Fibroblast of peridontal ligament (primary cell): ENCODE measurements around the gene TYW1.
A peak's percentile ranks its signal among the peaks of the same experiment; 100 is the strongest.
"Not testable (repeated sequence)": the region's sequence is repeated elsewhere in the genome, so short reads cannot be mapped to it uniquely, and the experiment has no call there.

Experiments
- DNase-seq: peaks from one replicate; pipeline ENCODE4 v3.0.0-alpha.2; 2010; ENCODE audit errors: extremely low read depth

TYW1 gene

DNA sequence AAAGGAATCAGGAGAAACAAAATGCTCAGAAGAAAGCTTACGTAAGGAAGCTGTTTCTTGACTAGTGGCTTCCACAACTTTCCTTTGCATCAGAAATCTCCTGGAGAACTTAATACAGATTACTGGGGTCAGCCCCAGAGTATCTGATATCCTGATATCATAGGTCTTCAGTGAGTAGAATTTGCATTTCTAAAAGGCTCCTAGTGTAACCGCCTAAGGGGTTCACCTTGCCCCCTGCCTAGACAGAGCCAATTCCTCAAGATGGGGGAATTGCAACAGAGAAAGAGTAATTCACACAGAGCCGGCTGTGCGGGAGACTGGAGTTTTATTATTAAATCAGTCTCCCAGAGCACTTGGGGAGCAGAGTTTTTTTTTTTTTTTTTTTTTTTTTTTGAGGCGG is 251.7 kb downstream of the TYW1 start:
- not testable (repeated sequence) for DNase-seq

DNA sequence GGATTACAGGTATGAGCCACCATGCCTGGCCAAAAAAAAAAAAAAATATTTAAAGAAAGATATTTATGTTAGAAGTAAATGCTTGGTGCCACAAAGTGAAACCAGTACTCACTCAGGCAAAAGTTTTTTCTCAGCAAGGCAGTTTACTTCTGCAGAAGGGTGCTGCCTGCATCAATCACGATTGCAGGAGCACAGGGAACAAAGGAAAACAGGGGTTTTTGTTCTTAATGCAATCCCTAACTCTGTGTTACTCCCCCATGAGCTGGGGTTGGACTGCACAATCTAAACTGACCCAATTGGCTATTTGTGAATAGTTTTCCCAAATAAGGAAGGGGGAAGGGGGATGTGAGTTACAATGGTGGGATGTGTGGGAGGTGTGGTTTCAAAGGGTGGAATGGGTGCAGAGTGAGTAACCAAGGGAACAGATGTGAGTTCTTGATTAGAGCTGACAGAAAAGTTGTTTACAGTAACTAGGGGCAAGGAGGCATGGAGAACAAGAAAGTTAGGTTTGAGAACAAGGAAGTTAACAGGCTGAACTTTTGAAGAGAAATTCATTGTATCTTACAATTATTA is 255.4 kb downstream of the TYW1 start:
- DNase-seq = no peak

DNA sequence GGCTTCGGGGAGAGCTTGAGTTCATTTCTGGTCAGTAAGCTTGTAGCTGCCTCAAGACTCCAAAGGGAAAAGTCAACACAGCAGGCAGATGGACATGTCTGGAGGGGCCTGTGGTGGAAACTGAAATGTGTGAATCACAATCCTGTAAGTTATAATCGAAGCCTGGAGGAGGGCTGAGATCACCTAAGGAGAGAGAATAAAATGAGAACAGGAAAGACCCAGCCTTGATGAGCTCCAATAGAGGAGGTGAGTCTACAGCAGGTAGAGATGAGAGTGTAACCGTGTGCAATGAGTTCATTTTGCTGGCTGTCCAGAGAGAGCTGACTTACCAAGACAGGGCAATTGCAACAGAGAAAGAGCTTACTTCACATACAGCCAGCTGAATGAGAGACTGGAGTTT is 258.4 kb downstream of the TYW1 start:
- DNase-seq = not testable (repeated sequence)

DNA sequence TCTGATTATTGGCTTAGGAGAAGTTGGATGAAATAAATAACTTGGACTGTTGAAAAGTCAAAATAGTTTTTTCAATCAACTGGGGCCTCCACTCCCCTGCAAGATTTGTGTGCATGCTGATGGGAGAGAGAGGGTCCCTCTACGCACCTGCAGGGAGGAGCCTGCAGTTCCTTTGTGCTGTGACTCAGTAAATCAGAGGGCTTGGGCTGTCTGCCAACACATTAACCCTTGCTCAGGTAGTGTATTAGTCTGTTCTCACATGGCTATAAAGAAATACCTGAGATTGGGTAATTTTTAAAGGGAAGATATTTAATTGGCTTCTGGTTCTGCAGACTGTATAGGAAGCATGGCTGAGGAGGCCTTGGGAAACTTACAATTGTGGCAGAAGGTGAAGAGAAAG is 261.1 kb downstream of the TYW1 start:
- DNase-seq = not testable (repeated sequence)

DNA sequence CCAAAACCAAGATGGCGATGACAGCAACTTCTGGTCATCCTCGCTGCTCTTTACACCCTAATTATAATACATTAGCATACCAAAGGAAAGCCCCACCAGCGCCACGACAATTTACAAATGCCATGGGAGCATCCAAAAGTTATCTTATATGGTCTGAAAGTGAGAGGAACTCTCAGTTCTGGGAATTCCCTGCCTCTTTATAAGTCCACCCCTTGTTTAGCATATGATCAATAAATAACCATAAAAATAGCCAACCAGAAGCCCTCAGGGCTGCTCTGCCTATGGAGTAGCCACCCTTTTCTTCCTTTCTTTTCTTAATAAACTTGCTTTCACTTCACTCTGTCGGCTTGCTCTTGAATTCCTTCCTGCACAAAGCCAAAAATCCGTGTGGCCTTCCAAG is 262.7 kb downstream of the TYW1 start:
- not testable (repeated sequence) for DNase-seq

DNA sequence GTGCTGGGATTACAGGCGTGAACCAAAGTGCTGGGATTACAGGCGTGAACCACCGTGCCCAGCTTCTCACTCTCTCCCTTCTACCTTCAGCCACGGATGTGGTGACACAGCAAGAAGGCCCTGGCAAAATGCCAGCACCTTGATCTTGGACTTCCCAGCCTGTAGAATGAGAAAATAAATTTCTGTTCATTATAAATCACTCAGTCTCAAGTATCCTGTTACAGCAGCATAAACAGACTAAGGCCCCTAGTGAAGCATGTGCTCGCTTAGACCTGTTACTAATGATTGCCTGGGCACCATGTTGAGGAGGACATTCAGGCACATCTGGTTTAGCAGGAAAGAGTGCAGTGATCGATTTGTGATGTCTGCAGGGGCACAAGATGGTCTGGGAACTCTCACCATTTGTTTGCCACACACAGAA is 263.5 kb downstream of the TYW1 start:
- DNase-seq = not testable (repeated sequence)

DNA sequence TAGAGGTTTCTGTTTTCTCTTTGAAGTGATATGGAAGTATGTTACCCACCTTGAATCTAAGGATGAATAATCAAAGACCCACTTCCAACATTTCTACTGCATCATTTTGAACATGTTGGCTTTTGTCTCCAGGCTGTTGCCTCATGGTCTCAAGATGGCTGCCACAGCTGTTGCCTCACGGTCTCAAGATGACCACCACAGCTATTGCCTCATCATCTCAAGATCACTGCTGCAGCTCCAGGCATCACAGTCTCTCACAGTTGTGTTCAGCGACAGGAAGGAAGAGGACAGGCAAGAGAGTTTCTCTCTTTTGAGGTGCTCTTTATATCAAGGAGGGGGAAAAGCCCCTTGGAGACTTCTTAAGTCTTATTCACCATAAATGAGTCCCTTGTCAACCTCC is 267.4 kb downstream of the TYW1 start:
- peak; percentile 5 for DNase-seq

DNA sequence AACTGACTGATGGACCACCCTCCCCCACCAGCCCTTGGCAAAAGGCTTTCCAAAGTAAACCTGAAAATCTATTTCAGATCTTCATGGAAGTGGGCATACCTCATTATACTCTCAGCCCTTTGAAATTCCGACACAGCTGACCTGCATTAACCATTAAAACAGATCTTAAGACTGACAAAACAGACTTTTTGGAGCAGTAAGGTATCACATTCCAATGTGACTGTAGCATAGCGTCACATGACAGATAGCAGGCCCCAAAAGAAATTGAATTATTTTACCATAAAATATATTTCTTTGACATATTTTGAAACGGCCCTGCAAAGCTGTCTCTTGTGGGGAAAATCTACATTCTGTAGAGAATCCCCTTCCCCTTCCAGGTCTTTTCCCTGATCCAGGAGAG is 269.4 kb downstream of the TYW1 start:
- not testable (repeated sequence) for DNase-seq

DNA sequence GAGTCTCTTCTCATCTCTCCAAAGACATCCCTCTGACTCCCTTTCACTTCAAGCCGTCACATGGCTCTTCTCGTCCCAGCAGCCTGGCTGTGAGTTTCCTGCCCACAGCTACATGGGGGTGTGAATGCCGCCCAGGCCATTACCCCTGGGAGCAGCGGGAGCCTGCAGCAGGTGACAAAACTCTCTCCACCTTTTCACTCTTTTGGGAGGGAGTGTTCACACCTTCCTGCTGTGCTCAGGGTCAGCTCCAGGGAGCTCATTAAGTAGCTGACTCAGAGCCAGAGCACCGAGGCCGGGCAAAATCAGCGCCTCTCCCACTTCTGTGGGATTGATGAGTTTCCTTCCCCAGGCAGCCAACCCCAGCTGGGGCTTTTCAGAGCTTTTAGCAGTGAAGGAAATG is 271.3 kb downstream of the TYW1 start:
- no peak for DNase-seq

DNA sequence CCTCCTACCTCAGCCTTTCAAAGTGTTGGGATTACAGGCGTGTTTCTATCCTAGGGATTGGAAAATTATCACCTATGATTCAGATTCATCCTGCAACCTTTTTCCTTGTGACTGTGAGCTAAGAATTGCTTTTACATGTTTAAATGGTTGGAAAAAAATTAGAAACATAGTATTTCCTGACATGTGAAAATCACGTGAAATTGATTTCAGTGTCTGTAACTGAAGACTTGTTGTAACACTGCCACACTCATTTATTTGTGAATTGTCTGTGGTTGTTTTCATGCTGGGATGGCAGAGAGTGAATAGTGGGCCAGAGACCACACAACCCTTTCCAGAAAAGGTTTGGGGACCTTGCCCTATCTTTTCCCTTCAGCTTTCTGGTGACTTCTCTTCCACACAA is 273.3 kb downstream of the TYW1 start:
- DNase-seq = not testable (repeated sequence)
